GM19351 (cell line): ENCODE data around the gene JOSD2.

Experiments used
- ATAC-seq: cut with Tn5 transposase; IDR thresholded peaks from one replicate; pipeline ENCODE4 v1.9.1; 2021; ENCODE audit warnings: mild to moderate bottlenecking, moderate library complexity; ENCODE audit not compliant: unreplicated experiment

JOSD2 gene

GRCh38 chr19:50457300-50457699 lies 53.7 kb downstream of the JOSD2 start:
- ATAC-seq: no peak
